Measurements from ENCODE around the gene ZNF480. TPM values are rescaled to one million over a fixed set of nuclear protein-coding genes. Genes with fewer than 3 reads are reported as not detected.
"Not testable (repeated sequence)": the region's sequence is repeated elsewhere in the genome, so short reads cannot be mapped to it uniquely, and the experiment has no call there.

Gene ZNF480
- total and polyA plus RNA-seq, 4 experiments from 2014 or later = 12.4 to 29.5 (median 26.8) TPM

GRCh38 chr19:52273301-52273700 lies 23.7 kb upstream of the ZNF480 start:
- no peaks in the 10 kb centered on the region for H3K27me3 Mint-ChIP-seq
- CTCF ChIA-PET (ENCODE audit: partially characterized antibody) = no interaction called here
- H3K9me3 ChIP-seq (ENCODE audit: control insufficient read depth in 1 of 2, low read length in 2 of 2) = peaks cover 3 to 8% of the 10 kb centered on the region in 2 donors
- no peak for DNase-seq
- peaks cover 13% of the 10 kb centered on the region for H3K36me3 ChIP-seq (ENCODE audit: insufficient read depth, low read length)
- H3K27ac ChIP-seq (ENCODE audit: low read depth, low read length) = no peak overlapping the region
- H3K4me1 Mint-ChIP-seq = peaks cover 44 to 86% (median 60%) of the 10 kb centered on the region in 4 donors
- H3K27ac Mint-ChIP-seq = peak overlapping the region in 3 of 7 donors; percentile 24 to 66 (median 27)
- peaks cover 63 to 67% of the 10 kb centered on the region in 2 donors for H3K36me3 Mint-ChIP-seq
- POLR2A ChIA-PET (ENCODE audit: partially characterized antibody) = interaction anchor here (1.3 kb wide), 1 partner anchor 23 kb away, joined by 3 read pairs; no protein-coding TSS in a partner anchor
- H3K9me3 Mint-ChIP-seq = peaks cover 0 to 64% (median 29%) of the 10 kb centered on the region in 8 donors
- H3K27me3 ChIP-seq (ENCODE audit: insufficient read depth, low read length) = no peaks in the 10 kb centered on the region
- intact Hi-C loops (cut with micrococcal nuclease) = no loop called here
- H3K4me3 ChIP-seq (ENCODE audit: low read length in 2 of 2) = no peak overlapping the region
- H3K4me1 ChIP-seq (ENCODE audit: insufficient read depth, low read length) = peaks cover 50% of the 10 kb centered on the region
- peak overlapping the region in 3 of 8 donors; percentile 36 to 48 (median 40) for H3K4me3 Mint-ChIP-seq

GRCh38 chr19:52274191-52274590 lies 22.8 kb upstream of the ZNF480 start:
- POLR2A ChIA-PET (ENCODE audit: partially characterized antibody) = no interaction called here
- CTCF ChIA-PET (ENCODE audit: partially characterized antibody) = no interaction called here
- H3K4me1 Mint-ChIP-seq = peaks cover 41 to 91% (median 65%) of the 10 kb centered on the region in 4 donors

GRCh38 chr19:52275988-52276387 lies 21.0 kb upstream of the ZNF480 start:
- Histone ChIP-seq H3K36me3 (ENCODE audit: insufficient read depth, low read length) (peaks cover 13% of the 10 kb centered on the region), H3K27ac (ENCODE audit: low read depth, low read length) (no peak overlapping the region), H3K9me3 (ENCODE audit: control insufficient read depth in 1 of 2, low read length in 2 of 2) (peaks cover 3 to 8% of the 10 kb centered on the region in 2 donors), H3K4me1 (ENCODE audit: insufficient read depth, low read length) (peaks cover 37% of the 10 kb centered on the region), H3K4me3 (ENCODE audit: low read length in 2 of 2) (no peak overlapping the region), H3K27me3 (ENCODE audit: insufficient read depth, low read length) (no peaks in the 10 kb centered on the region)
- Mint-ChIP-seq H3K4me3 (peak overlapping the region in 2 of 8 donors; percentile 26 to 46), H3K9me3 (peaks cover 0 to 70% (median 40%) of the 10 kb centered on the region in 8 donors), H3K36me3 (peaks cover 60 to 70% of the 10 kb centered on the region in 2 donors), H3K27me3 (no peaks in the 10 kb centered on the region), H3K4me1 (peaks cover 36 to 75% (median 57%) of the 10 kb centered on the region in 4 donors), H3K27ac (no peak overlapping the region)
- intact Hi-C loops (cut with micrococcal nuclease) = no loop called here
- ChIA-PET CTCF (ENCODE audit: partially characterized antibody) (no interaction called here), POLR2A (ENCODE audit: partially characterized antibody) (no interaction called here)
- no peak for DNase-seq

More at GRCh38 chr19:52274191-52274590, 22.8 kb upstream of the ZNF480 start:
- Mint-ChIP-seq H3K9me3 (peaks cover 0 to 73% (median 37%) of the 10 kb centered on the region in 8 donors), H3K36me3 (peaks cover 72 to 76% of the 10 kb centered on the region in 2 donors), H3K27me3 (no peaks in the 10 kb centered on the region), H3K27ac (peak overlapping the region in 2 of 7 donors; percentile 16 to 51), H3K4me3 (peak overlapping the region in 5 of 8 donors; percentile 5 to 64 (median 48))
- Histone ChIP-seq H3K27ac (ENCODE audit: low read depth, low read length) (no peak overlapping the region), H3K9me3 (ENCODE audit: control insufficient read depth in 1 of 2, low read length in 2 of 2) (peaks cover 3 to 8% of the 10 kb centered on the region in 2 donors), H3K36me3 (ENCODE audit: insufficient read depth, low read length) (peaks cover 13% of the 10 kb centered on the region), H3K27me3 (ENCODE audit: insufficient read depth, low read length) (no peaks in the 10 kb centered on the region), H3K4me1 (ENCODE audit: insufficient read depth, low read length) (peaks cover 45% of the 10 kb centered on the region), H3K4me3 (ENCODE audit: low read length in 2 of 2) (no peak overlapping the region)
- intact Hi-C loops (cut with micrococcal nuclease) = no loop called here
- DNase-seq = no peak

- ChIA-PET POLR2A (ENCODE audit: partially characterized antibody) (no interaction called here), CTCF (ENCODE audit: partially characterized antibody) (no interaction called here)
- H3K4me1 Mint-ChIP-seq = peaks cover 29 to 61% (median 47%) of the 10 kb centered on the region in 4 donors
- no peaks in the 10 kb centered on the region for H3K27me3 ChIP-seq (ENCODE audit: insufficient read depth, low read length)
- H3K4me3 Mint-ChIP-seq = peak overlapping the region in 1 of 8 donors; percentile 47
- peaks cover 3 to 8% of the 10 kb centered on the region in 2 donors for H3K9me3 ChIP-seq (ENCODE audit: control insufficient read depth in 1 of 2, low read length in 2 of 2)
- no peaks in the 10 kb centered on the region for H3K27me3 Mint-ChIP-seq
- peaks cover 20% of the 10 kb centered on the region for H3K36me3 ChIP-seq (ENCODE audit: insufficient read depth, low read length)
- peaks cover 66 to 72% of the 10 kb centered on the region in 2 donors for H3K36me3 Mint-ChIP-seq
- no peak overlapping the region for H3K4me3 ChIP-seq (ENCODE audit: low read length in 2 of 2)
- no peak for DNase-seq
- H3K4me1 ChIP-seq (ENCODE audit: insufficient read depth, low read length) = peaks cover 25% of the 10 kb centered on the region
- no peak overlapping the region for H3K27ac ChIP-seq (ENCODE audit: low read depth, low read length)
- intact Hi-C loops (cut with micrococcal nuclease) = no loop called here
- H3K27ac Mint-ChIP-seq = peak overlapping the region in 1 of 7 donors; percentile 23
- H3K9me3 Mint-ChIP-seq = peaks cover 0 to 76% (median 44%) of the 10 kb centered on the region in 8 donors
Measured at GRCh38 chr19:52277471-52277870, 19.5 kb upstream of the ZNF480 start.

GRCh38 chr19:52286256-52286655 lies 10.7 kb upstream of the ZNF480 start:
- peaks cover 74 to 89% of the 10 kb centered on the region in 2 donors for H3K36me3 Mint-ChIP-seq
- H3K4me3 Mint-ChIP-seq = peak overlapping the region in 2 of 8 donors; percentile 15 to 25
- Histone ChIP-seq H3K9me3 (ENCODE audit: control insufficient read depth in 1 of 2, low read length in 2 of 2) (no peaks in the 10 kb centered on the region), H3K27ac (ENCODE audit: low read depth, low read length) (no peak overlapping the region), H3K4me1 (ENCODE audit: insufficient read depth, low read length) (no peaks in the 10 kb centered on the region), H3K27me3 (ENCODE audit: insufficient read depth, low read length) (no peaks in the 10 kb centered on the region), H3K36me3 (ENCODE audit: insufficient read depth, low read length) (peaks cover 60% of the 10 kb centered on the region), H3K4me3 (ENCODE audit: low read length in 2 of 2) (no peak overlapping the region)
- H3K27ac Mint-ChIP-seq = peak overlapping the region in 1 of 7 donors; percentile 66
- intact Hi-C loops (cut with micrococcal nuclease) = no loop called here
- no peaks in the 10 kb centered on the region for H3K27me3 Mint-ChIP-seq
- ChIA-PET CTCF (ENCODE audit: partially characterized antibody) (no interaction called here), POLR2A (ENCODE audit: partially characterized antibody) (interaction anchor here (2.1 kb wide), 1 partner anchor 10 kb away, joined by 6 read pairs; the partner anchor contains the start of gene ZNF480)
- DNase-seq = no peak
- H3K9me3 Mint-ChIP-seq = peaks cover 2 to 80% (median 53%) of the 10 kb centered on the region in 8 donors
- peaks cover 0 to 8% (median 4%) of the 10 kb centered on the region in 4 donors for H3K4me1 Mint-ChIP-seq

- Mint-ChIP-seq H3K9me3 (peaks cover 0 to 66% (median 50%) of the 10 kb centered on the region in 8 donors), H3K4me3 (no peak overlapping the region), H3K27me3 (no peaks in the 10 kb centered on the region), H3K27ac (peak overlapping the region in 3 of 7 donors; percentile 26 to 53 (median 51)), H3K4me1 (peaks cover 2 to 5% (median 5%) of the 10 kb centered on the region in 4 donors), H3K36me3 (peaks cover 39 to 47% of the 10 kb centered on the region in 2 donors)
- intact Hi-C loops (cut with micrococcal nuclease) = loop anchor here (10.0 kb wide), 2 partner anchors 267 to 903 kb away; partner anchors contain the start of genes ZNF614 and ZNF665
- H3K4me1 ChIP-seq (ENCODE audit: insufficient read depth, low read length) = peaks cover 8% of the 10 kb centered on the region
- no peak for DNase-seq
- H3K36me3 ChIP-seq (ENCODE audit: insufficient read depth, low read length) = peaks cover 13% of the 10 kb centered on the region
- CTCF ChIA-PET (ENCODE audit: partially characterized antibody) = no interaction called here
- peaks cover 0 to 5% of the 10 kb centered on the region in 2 donors for H3K9me3 ChIP-seq (ENCODE audit: control insufficient read depth in 1 of 2, low read length in 2 of 2)
- H3K27me3 ChIP-seq (ENCODE audit: insufficient read depth, low read length) = no peaks in the 10 kb centered on the region
- H3K27ac ChIP-seq (ENCODE audit: low read depth, low read length) = no peak overlapping the region
- no peak overlapping the region for H3K4me3 ChIP-seq (ENCODE audit: low read length in 2 of 2)
- POLR2A ChIA-PET (ENCODE audit: partially characterized antibody) = no interaction called here
Measured at GRCh38 chr19:52291781-52292180, 5.2 kb upstream of the ZNF480 start.

- Histone ChIP-seq H3K4me1 (ENCODE audit: insufficient read depth, low read length) (peaks cover 14% of the 10 kb centered on the region), H3K36me3 (ENCODE audit: insufficient read depth, low read length) (peaks cover 13% of the 10 kb centered on the region)
- H3K4me3 ChIP-seq (ENCODE audit: low read length in 2 of 2); POLR2A ChIA-PET (ENCODE audit: partially characterized antibody); H3K27me3 Mint-ChIP-seq; H3K27ac ChIP-seq (ENCODE audit: low read depth, low read length); CTCF ChIA-PET (ENCODE audit: partially characterized antibody); H3K9me3 ChIP-seq (ENCODE audit: control insufficient read depth in 1 of 2, low read length in 2 of 2); H3K27ac Mint-ChIP-seq; H3K4me3 Mint-ChIP-seq; H3K27me3 ChIP-seq (ENCODE audit: insufficient read depth, low read length); DNase-seq: not testable (repeated sequence)
- H3K4me1 Mint-ChIP-seq = peaks cover 8 to 15% (median 12%) of the 10 kb centered on the region in 4 donors
- peaks cover 42 to 46% of the 10 kb centered on the region in 2 donors for H3K36me3 Mint-ChIP-seq
- intact Hi-C loops (cut with micrococcal nuclease) = loop anchor here (10.0 kb wide), 2 partner anchors 268 to 902 kb away; partner anchors contain the start of genes ZNF614 and ZNF665
- H3K9me3 Mint-ChIP-seq = peaks cover 0 to 66% (median 44%) of the 10 kb centered on the region in 8 donors
Measured at GRCh38 chr19:52292946-52293345, 4.0 kb upstream of the ZNF480 start.

Measured in CD4-positive, alpha-beta memory T cell (primary cell).